ENCODE results near the gene FCMR.

DNA sequence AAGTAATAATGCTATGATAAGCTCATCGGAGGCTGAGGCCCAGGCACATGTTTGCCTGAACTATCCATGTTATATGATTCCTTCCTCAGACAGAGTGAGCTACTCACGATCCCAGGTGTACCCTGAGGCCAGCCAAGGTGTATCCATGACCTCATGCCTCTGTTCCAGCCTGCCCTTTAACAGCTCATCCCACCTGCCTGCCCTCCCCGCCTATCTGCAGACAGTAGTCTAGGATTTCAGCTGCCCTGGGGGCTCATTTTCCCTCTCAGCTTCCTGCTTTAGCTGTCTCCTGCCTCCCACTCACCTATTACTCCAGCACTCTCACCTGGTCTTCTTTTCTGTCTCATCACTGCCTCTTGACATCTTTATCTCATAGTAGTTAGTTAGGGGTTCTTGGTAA, 26.4 kb downstream of the FCMR start:
- TF ChIP-seq, protein P1, sequence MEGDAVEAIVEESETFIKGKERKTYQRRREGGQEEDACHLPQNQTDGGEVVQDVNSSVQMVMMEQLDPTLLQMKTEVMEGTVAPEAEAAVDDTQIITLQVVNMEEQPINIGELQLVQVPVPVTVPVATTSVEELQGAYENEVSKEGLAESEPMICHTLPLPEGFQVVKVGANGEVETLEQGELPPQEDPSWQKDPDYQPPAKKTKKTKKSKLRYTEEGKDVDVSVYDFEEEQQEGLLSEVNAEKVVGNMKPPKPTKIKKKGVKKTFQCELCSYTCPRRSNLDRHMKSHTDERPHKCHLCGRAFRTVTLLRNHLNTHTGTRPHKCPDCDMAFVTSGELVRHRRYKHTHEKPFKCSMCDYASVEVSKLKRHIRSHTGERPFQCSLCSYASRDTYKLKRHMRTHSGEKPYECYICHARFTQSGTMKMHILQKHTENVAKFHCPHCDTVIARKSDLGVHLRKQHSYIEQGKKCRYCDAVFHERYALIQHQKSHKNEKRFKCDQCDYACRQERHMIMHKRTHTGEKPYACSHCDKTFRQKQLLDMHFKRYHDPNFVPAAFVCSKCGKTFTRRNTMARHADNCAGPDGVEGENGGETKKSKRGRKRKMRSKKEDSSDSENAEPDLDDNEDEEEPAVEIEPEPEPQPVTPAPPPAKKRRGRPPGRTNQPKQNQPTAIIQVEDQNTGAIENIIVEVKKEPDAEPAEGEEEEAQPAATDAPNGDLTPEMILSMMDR (IDR thresholded peaks at IDR 0.05 in 8 of 11, conservative IDR thresholded peaks at IDR 0.05 in 3 of 11) = no peak
- no peak for TF ChIP-seq POLR2AphosphoS5 (IDR thresholded peaks at IDR 0.05)
- no peak for TF ChIP-seq POLR2A (IDR thresholded peaks at IDR 0.05)
